ENCODE data around the gene SLC43A2.
A peak's percentile ranks its signal among the peaks of the same experiment; 100 is the strongest.

SLC43A2 gene

GRCh38 chr17:1559047-1560043 is 69.3 kb downstream of the SLC43A2 start:
- Mint-ChIP-seq H3K27ac (no peak overlapping the region), H3K4me1 (peaks cover 80% of the 10 kb centered on the region), H3K9me3 (no peaks in the 10 kb centered on the region), H3K36me3 (peaks cover 14% of the 10 kb centered on the region), H3K27me3 (no peaks in the 10 kb centered on the region), H3K4me3 (no peak overlapping the region)
- no peak for ATAC-seq

- ATAC-seq, result no peak
- Mint-ChIP-seq H3K27me3 (no peaks in the 10 kb centered on the region), H3K36me3 (peaks cover 21% of the 10 kb centered on the region), H3K4me3 (no peak overlapping the region), H3K9me3 (no peaks in the 10 kb centered on the region), H3K4me1 (peaks cover 79% of the 10 kb centered on the region), H3K27ac (peak overlapping the region; percentile 69)
Measured at GRCh38 chr17:1558401-1558800, 70.2 kb downstream of the SLC43A2 start.

GRCh38 chr17:1557355-1558095 is 71.1 kb downstream of the SLC43A2 start:
- Mint-ChIP-seq H3K27ac (peak overlapping the region; percentile 69), H3K9me3 (no peaks in the 10 kb centered on the region), H3K4me3 (no peak overlapping the region), H3K27me3 (no peaks in the 10 kb centered on the region), H3K36me3 (peaks cover 28% of the 10 kb centered on the region), H3K4me1 (peaks cover 87% of the 10 kb centered on the region)
- no peak for ATAC-seq

GRCh38 chr17:1555651-1556471 is 72.8 kb downstream of the SLC43A2 start:
- H3K27me3 Mint-ChIP-seq, result no peaks in the 10 kb centered on the region
- ATAC-seq, result peak; percentile 90
- no peaks in the 10 kb centered on the region for H3K9me3 Mint-ChIP-seq
- H3K4me1 Mint-ChIP-seq, result peaks cover 84% of the 10 kb centered on the region
- H3K4me3 Mint-ChIP-seq, result peak overlapping the region; percentile 55
- H3K27ac Mint-ChIP-seq, result peak overlapping the region; percentile 69
- H3K36me3 Mint-ChIP-seq, result peaks cover 31% of the 10 kb centered on the region

- H3K9me3 Mint-ChIP-seq, result no peaks in the 10 kb centered on the region
- H3K4me3 Mint-ChIP-seq, result peak overlapping the region; percentile 48
- H3K27me3 Mint-ChIP-seq, result no peaks in the 10 kb centered on the region
- H3K4me1 Mint-ChIP-seq, result peaks cover 74% of the 10 kb centered on the region
- peak overlapping the region; percentile 69 for H3K27ac Mint-ChIP-seq
- ATAC-seq, result no peak
- H3K36me3 Mint-ChIP-seq, result peaks cover 35% of the 10 kb centered on the region
Measured at GRCh38 chr17:1554751-1555540, 73.7 kb downstream of the SLC43A2 start.

GRCh38 chr17:1553354-1554266 is 75.0 kb downstream of the SLC43A2 start:
- Mint-ChIP-seq H3K27me3 (no peaks in the 10 kb centered on the region), H3K27ac (peak overlapping the region; percentile 69), H3K4me1 (peaks cover 61% of the 10 kb centered on the region), H3K36me3 (peaks cover 49% of the 10 kb centered on the region), H3K9me3 (no peaks in the 10 kb centered on the region), H3K4me3 (peak overlapping the region; percentile 15)
- ATAC-seq, result no peak

- no peak for ATAC-seq
- Mint-ChIP-seq H3K36me3 (peaks cover 55% of the 10 kb centered on the region), H3K27me3 (no peaks in the 10 kb centered on the region), H3K9me3 (no peaks in the 10 kb centered on the region), H3K4me3 (no peak overlapping the region), H3K4me1 (peaks cover 55% of the 10 kb centered on the region), H3K27ac (peak overlapping the region; percentile 31)
Measured at GRCh38 chr17:1552932-1553331, 75.7 kb downstream of the SLC43A2 start.

GRCh38 chr17:1551741-1552140 is 76.9 kb downstream of the SLC43A2 start:
- peak overlapping the region; percentile 19 for H3K4me3 Mint-ChIP-seq
- no peaks in the 10 kb centered on the region for H3K9me3 Mint-ChIP-seq
- no peak for ATAC-seq
- H3K27ac Mint-ChIP-seq, result peak overlapping the region; percentile 55
- peaks cover 46% of the 10 kb centered on the region for H3K4me1 Mint-ChIP-seq
- H3K27me3 Mint-ChIP-seq, result no peaks in the 10 kb centered on the region
- peaks cover 57% of the 10 kb centered on the region for H3K36me3 Mint-ChIP-seq

GRCh38 chr17:1548032-1548431 is 80.6 kb downstream of the SLC43A2 start:
- H3K4me1 Mint-ChIP-seq, result peaks cover 24% of the 10 kb centered on the region
- no peak overlapping the region for H3K4me3 Mint-ChIP-seq
- peaks cover 67% of the 10 kb centered on the region for H3K36me3 Mint-ChIP-seq
- no peaks in the 10 kb centered on the region for H3K9me3 Mint-ChIP-seq
- no peaks in the 10 kb centered on the region for H3K27me3 Mint-ChIP-seq
- ATAC-seq, result no peak
- no peak overlapping the region for H3K27ac Mint-ChIP-seq

- no peaks in the 10 kb centered on the region for H3K27me3 Mint-ChIP-seq
- H3K36me3 Mint-ChIP-seq, result peaks cover 71% of the 10 kb centered on the region
- no peak overlapping the region for H3K4me3 Mint-ChIP-seq
- no peaks in the 10 kb centered on the region for H3K9me3 Mint-ChIP-seq
- peaks cover 12% of the 10 kb centered on the region for H3K4me1 Mint-ChIP-seq
- H3K27ac Mint-ChIP-seq, result no peak overlapping the region
- ATAC-seq, result no peak
Measured at GRCh38 chr17:1546292-1546922, 82.2 kb downstream of the SLC43A2 start.

- ATAC-seq, result no peak
- Mint-ChIP-seq H3K27me3 (no peaks in the 10 kb centered on the region), H3K4me3 (no peak overlapping the region), H3K4me1 (peaks cover 12% of the 10 kb centered on the region), H3K9me3 (no peaks in the 10 kb centered on the region), H3K27ac (no peak overlapping the region), H3K36me3 (peaks cover 70% of the 10 kb centered on the region)
Measured at GRCh38 chr17:1545618-1546017, 83.0 kb downstream of the SLC43A2 start.

GRCh38 chr17:1542316-1542715 is 86.3 kb downstream of the SLC43A2 start:
- H3K36me3 Mint-ChIP-seq, result peaks cover 69% of the 10 kb centered on the region

GRCh38 chr17:1541367-1541904 is 87.2 kb downstream of the SLC43A2 start:
- Mint-ChIP-seq H3K27ac (no peak overlapping the region), H3K4me1 (peaks cover 12% of the 10 kb centered on the region), H3K9me3 (no peaks in the 10 kb centered on the region), H3K36me3 (peaks cover 69% of the 10 kb centered on the region), H3K27me3 (no peaks in the 10 kb centered on the region), H3K4me3 (no peak overlapping the region)
- ATAC-seq, result no peak

More at GRCh38 chr17:1542316-1542715, 86.3 kb downstream of the SLC43A2 start:
- Mint-ChIP-seq H3K9me3 (no peaks in the 10 kb centered on the region), H3K4me1 (peaks cover 12% of the 10 kb centered on the region), H3K4me3 (no peak overlapping the region), H3K27me3 (no peaks in the 10 kb centered on the region), H3K27ac (no peak overlapping the region)
- ATAC-seq, result no peak

Measured in stimulated activated memory B cell treated with anti-CD40 and anti-IgM and Interleukin-4, amounts not matched to agents 10 μg/mL and 1 μg/mL and 100 μg/mL, for 72 hours (primary cell).